Esophagus squamous epithelium (tissue), 5 donors: ENCODE measurements around the gene MED16. TPM values are rescaled to one million over a fixed set of nuclear protein-coding genes. Genes with fewer than 3 reads are reported as not detected.
A peak's percentile ranks its signal among the peaks of the same experiment; 100 is the strongest.

ENCODE experiments used
- DNase-seq: peaks from one replicate; lab custom pipeline; 2025; lab: John Stamatoyannopoulos, UW
- H3K27ac ChIP-seq, 4 donors: fragments of 200-600 bp; sonication (generic); one replicate each; pipeline ENCODE4 v1.5.1; 2016 to 2019; ENCODE audit warnings: mild to moderate bottlenecking in 1 of 4
- H3K27me3 ChIP-seq, 4 donors: fragments of 200-600 bp; sonication (generic); 1 replicate in 3 of 4; 2 replicates in 1 of 4; pipeline versions ENCODE4 v1.5.1 to v1.6.0; 2017 to 2021; ENCODE audit warnings: antibody characterized with exemption in 1 of 4
- H3K36me3 ChIP-seq, 3 donors: fragments of 200-600 bp; sonication (generic); one replicate each; pipeline ENCODE4 v1.5.1; 2016 to 2019
- H3K4me1 ChIP-seq, 3 donors: fragments of 200-600 bp; sonication (generic); one replicate each; pipeline ENCODE4 v1.5.1; 2017 to 2019
- H3K4me3 ChIP-seq, 4 donors: fragments of 200-600 bp; sonication (generic); 1 replicate in 3 of 4; 2 replicates in 1 of 4; pipeline ENCODE4 v1.5.1; 2016 to 2019; ENCODE audit warnings: mild to moderate bottlenecking in 2 of 4, moderate library complexity in 1 of 4
- H3K9me3 ChIP-seq, 3 donors: fragments of 200-600 bp; sonication (generic); one replicate each; pipeline ENCODE4 v1.5.1; 2016 to 2019
- CTCF ChIP-seq, 6 experiments: fragments of 450-650 bp in 4 of 6; fragments of 200-600 bp in 2 of 6; sonication (generic) in 2 of 6; IDR thresholded peaks; one replicate each; pipeline ENCODE4 v1.5.1; 2016 to 2019; ENCODE audit warnings: antibody characterized with exemption in 6 of 6, mild to moderate bottlenecking in 4 of 6, moderate library complexity in 4 of 6
- POLR2A ChIP-seq, 4 donors: fragments of 450-650 bp; IDR thresholded peaks; one replicate each; pipeline ENCODE4 v1.6.1; 2017; ENCODE audit warnings: antibody characterized with exemption in 4 of 4, mild to moderate bottlenecking in 4 of 4, moderate library complexity in 3 of 4
- WGBS, 2 donors: methylation state at CpG; one replicate each; pipeline ENCODE4 v1.1.5; 2018; 5-methylcytosine and 5-hydroxymethylcytosine counted together
- intact Hi-C: fragments of 100-400 bp; cut with DNase I; formaldehyde crosslinking; loops from one replicate; pipeline ENCODE4 v1.15.0; 2022
- total RNA-seq, 4 donors: library from RNA; depleted of rRNA; stranded (reverse); fragments of >200 nt; gene quantifications; one replicate each; pipeline ENCODE4 v1.1.0, GENCODE V29; 2016
- donor health status: DM: yes; HTN: yes; CAD: no.

Gene MED16
- total RNA-seq, 4 donors from 2014 or later, result 23.7 to 64.9 (median 32.5) TPM

DNA sequence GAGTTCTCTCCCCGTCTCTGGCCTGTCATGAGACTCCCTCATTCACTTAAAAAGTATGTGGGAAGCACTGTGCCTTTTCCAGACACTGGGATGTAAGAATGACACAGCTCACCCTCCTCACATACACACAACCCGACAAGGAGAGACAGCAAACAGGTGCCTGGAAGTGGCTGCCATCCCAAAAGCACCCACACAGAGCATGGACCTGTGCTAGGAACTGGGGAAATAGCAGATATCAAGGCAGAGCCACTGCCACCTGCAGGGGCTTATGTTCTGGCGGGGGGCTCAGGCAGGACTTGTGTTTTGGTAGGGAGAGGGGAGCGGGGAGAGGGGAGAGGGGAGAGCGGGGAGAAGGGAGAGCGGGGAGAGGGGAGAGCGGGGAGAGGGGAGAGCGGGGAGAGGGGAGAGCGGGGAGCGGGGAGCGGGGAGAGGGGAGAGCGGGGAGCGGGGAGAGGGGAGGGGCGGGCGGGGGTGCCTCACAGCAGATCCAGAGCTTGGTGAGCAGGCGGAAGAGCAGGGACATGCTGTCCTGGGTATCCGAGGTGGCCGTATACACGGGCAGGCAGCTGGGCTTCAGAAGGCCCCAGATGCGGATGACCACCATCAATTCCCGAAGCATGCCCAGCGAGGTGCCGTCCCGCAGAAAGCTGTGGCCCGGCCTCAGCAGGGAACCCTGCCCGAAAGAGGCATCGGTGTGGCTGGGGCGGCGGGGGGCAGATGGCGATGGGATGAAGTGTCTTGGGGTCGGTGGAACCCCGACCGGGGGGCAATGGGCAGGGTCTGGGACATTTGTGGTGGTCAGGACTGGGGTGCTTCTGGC, 21.3 kb downstream of the MED16 start:
- Histone ChIP-seq H3K4me3 (no peak overlapping the region), H3K4me1 (peaks cover 25 to 60% (median 27%) of the 10 kb centered on the region in 3 donors), H3K27ac (peak overlapping the region; percentile 49 to 77 (median 71)), H3K27me3 (no peaks in the 10 kb centered on the region), H3K36me3 (peaks cover 16 to 75% (median 31%) of the 10 kb centered on the region in 3 donors), H3K9me3 (no peaks in the 10 kb centered on the region)
- intact Hi-C loops, result no loop called here
- no peak for DNase-seq
- WGBS, 2 donors, result 68% methylated on average over 12 of the region's 33 CpGs; no CpG with 5 or more reads in 1 of the 2 donors
- TF ChIP-seq POLR2A (IDR thresholded peaks at IDR 0.05) (no peak), CTCF (IDR thresholded peaks at IDR 0.05) (no peak)

DNA sequence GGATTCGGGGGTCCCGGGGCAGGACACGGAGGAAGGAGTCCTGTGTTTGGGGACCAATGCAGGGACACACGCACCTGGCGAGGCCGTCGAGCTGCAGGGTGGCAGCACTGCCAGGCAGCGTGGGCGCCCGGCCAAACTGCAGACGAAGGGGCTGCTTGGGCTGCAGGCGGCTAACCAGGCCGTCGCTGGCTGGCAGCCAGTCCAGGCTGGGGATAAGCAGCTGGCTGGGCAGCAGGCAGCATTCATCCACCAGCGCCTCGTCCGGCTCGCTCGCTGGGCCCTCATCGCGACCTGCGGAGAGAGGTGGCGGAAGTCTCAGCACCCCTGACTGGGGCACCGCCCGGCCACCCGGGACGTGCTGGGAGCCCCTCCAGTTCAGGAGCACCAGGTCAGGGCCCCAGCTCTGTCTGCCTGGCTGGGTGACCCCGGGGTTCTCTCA, 22.0 kb downstream of the MED16 start:
- TF ChIP-seq CTCF (IDR thresholded peaks at IDR 0.05), result no peak
- 94% methylated on average over 3 of the region's 28 CpGs; no CpG with 5 or more reads in 1 of the 2 donors for WGBS, 2 donors
- peaks cover 16 to 68% (median 31%) of the 10 kb centered on the region in 3 donors for H3K36me3 ChIP-seq
- no peak overlapping the region for H3K4me3 ChIP-seq
- intact Hi-C loops, result no loop called here
- DNase-seq, result no peak
- no peaks in the 10 kb centered on the region for H3K9me3 ChIP-seq
- no peaks in the 10 kb centered on the region for H3K27me3 ChIP-seq
- peaks cover 25 to 60% (median 27%) of the 10 kb centered on the region in 3 donors for H3K4me1 ChIP-seq
- H3K27ac ChIP-seq, result peak overlapping the region in 2 of 4 donors; percentile 25 to 61

DNA sequence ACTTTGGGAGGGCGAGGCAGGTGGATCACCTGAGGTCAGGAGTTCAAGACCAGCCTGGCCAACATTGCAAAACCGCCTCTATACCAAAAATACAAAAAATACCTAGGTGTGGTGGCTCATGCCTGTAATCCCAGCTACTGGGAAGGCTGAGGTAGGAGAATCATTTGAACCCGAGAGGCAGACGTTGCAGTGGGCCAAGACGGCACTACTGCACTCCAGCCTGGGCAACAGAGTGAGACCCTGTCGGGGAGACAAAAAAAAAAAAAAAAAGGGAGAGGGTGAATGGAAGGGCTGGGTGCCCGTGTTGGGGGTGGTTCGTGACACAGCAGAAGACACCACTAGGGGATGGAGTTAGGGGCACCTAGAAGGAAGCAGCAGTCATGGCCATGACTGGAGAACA, 22.7 kb downstream of the MED16 start:
- peak overlapping the region; percentile 57 to 89 (median 82) for H3K27ac ChIP-seq
- H3K4me3 ChIP-seq, result no peak overlapping the region
- DNase-seq, result no peak
- peaks cover 25 to 60% (median 27%) of the 10 kb centered on the region in 3 donors for H3K4me1 ChIP-seq
- WGBS, 2 donors, result 72 to 92% methylated on average over 6 to 8 of the region's 8 CpGs
- TF ChIP-seq POLR2A (IDR thresholded peaks at IDR 0.05) (no peak), CTCF (IDR thresholded peaks at IDR 0.05) (no peak)
- intact Hi-C loops, result no loop called here
- no peaks in the 10 kb centered on the region for H3K27me3 ChIP-seq
- H3K9me3 ChIP-seq, result no peaks in the 10 kb centered on the region
- H3K36me3 ChIP-seq, result peaks cover 14 to 62% (median 25%) of the 10 kb centered on the region in 3 donors

DNA sequence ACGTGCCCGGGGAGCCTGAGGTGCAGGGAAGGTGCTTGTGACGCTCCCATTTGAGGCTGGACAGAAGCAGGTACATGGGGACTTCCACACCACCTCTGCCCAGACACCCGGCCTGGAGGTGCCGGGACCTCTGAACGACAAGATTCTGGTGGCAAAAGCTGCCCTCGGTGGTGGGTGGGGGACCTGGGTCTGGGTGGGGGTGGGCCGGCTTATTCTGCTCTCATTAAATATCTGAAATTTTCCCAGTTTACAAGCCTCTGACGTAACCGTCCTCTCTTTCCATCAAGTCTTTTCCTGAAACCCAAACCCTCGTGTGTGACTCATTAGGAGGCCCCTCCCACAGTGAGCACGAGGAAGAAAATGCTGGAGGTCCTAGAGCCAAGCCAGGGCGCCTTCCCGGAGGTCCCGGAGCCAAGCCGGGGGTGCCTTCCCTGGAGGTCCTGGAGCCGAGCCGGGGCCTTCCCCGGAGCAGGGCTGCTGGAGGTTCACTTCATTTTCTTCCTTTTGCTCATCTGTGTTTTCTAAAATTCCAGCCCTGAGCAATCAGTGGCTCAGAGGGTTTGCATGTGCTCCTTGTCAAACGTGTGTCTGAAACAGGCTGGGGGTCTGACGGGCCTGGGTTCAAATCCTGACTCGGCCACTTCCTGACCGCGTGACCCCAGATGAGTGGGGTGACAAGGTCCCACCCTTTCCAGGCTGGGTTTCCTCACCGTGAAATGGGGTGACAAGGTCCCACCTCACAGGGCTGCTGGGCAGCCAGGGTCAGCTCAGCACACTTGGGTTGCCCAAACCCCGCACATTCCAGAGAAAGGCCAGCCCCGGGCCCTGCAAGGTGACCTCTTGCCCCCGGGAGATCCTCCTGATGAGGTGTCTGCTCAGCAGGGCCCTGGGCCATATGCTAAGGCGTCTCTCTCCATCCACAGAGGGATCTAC, 23.5 kb downstream of the MED16 start:
- intact Hi-C loops, result no loop called here
- Histone ChIP-seq H3K27me3 (no peaks in the 10 kb centered on the region), H3K9me3 (no peaks in the 10 kb centered on the region), H3K27ac (peak overlapping the region; percentile 57 to 89 (median 82)), H3K4me1 (peaks cover 25 to 55% (median 27%) of the 10 kb centered on the region in 3 donors), H3K4me3 (no peak overlapping the region), H3K36me3 (peaks cover 12 to 54% (median 23%) of the 10 kb centered on the region in 3 donors)
- no peak for DNase-seq
- 24 to 59% methylated on average over 12 to 13 of the region's 29 CpGs for WGBS, 2 donors
- TF ChIP-seq CTCF (IDR thresholded peaks at IDR 0.05) (no peak), POLR2A (IDR thresholded peaks at IDR 0.05) (no peak)
